Testis (tissue), 3 donors: ENCODE measurements around the gene ATXN7L1. TPM values are rescaled to one million over a fixed set of nuclear protein-coding genes. Genes with fewer than 3 reads are reported as not detected.

Experiments
- DNase-seq: peaks from one replicate; pipeline ENCODE4 v3.0.0-alpha.2; 2019
- H3K27ac ChIP-seq, 2 donors: fragments of 200-600 bp; sonication (generic); one replicate each; pipeline ENCODE4 v1.5.1; 2019
- H3K27me3 ChIP-seq: fragments of 200-600 bp; sonication (generic); one replicate; pipeline ENCODE4 v1.5.1; 2019
- H3K36me3 ChIP-seq: fragments of 200-600 bp; sonication (generic); one replicate; pipeline ENCODE4 v1.5.1; 2017; ENCODE audit warnings: low read depth; ENCODE audit errors: missing control alignments
- H3K4me1 ChIP-seq: fragments of 200-600 bp; sonication (generic); one replicate; pipeline ENCODE4 v1.5.1; 2019
- H3K4me3 ChIP-seq, 2 donors: fragments of 200-600 bp; sonication (generic); one replicate each; pipeline ENCODE4 v1.5.1; 2017 to 2019
- H3K9me3 ChIP-seq: fragments of 200-600 bp; sonication (generic); one replicate; pipeline ENCODE4 v1.5.1; 2017
- POLR2A ChIP-seq: fragments of 450-650 bp; IDR thresholded peaks from one replicate; pipeline ENCODE4 v1.6.1; 2017; ENCODE audit warnings: antibody characterized with exemption, mild to moderate bottlenecking, moderate library complexity
- WGBS, 2 donors: methylation state at CpG; one replicate each; pipeline ENCODE4 v1.1.5; 2018; 5-methylcytosine and 5-hydroxymethylcytosine counted together
- intact Hi-C: fragments of 100-400 bp; cut with DNase I; formaldehyde crosslinking; loops from one replicate; pipeline ENCODE4 v1.15.1; 2023; ENCODE audit warnings: low total_unique reads
- polyA plus RNA-seq: library from polyadenylated mRNA; stranded (reverse); fragments of 350-450 nt; fragmentation: Illumina TruSeq; extraction: RNeasy Lipid Tissue Mini Kit (QIAGEN cat#74804); gene quantifications from one replicate; pipeline ENCODE4 v1.2.3, GENCODE V29; 2014; ENCODE audit warnings: low read depth, low replicate concordance; ENCODE audit not compliant: insufficient read depth
- total RNA-seq, 2 donors: library from RNA; depleted of rRNA; stranded (reverse); fragments of >200 nt; gene quantifications; one replicate each; pipeline ENCODE4 v1.2.3, GENCODE V29; 2016
- TF ChIP-seq, protein P1 (sequence below), 3 experiments: fragments of 450-650 bp in 2 of 3; fragments of 200-600 bp in 1 of 3; sonication (generic) in 1 of 3; IDR thresholded peaks; one replicate each; pipeline ENCODE4 v1.5.1; 2016 to 2019; ENCODE audit warnings: antibody characterized with exemption in 3 of 3, mild to moderate bottlenecking in 2 of 3, moderate library complexity in 1 of 3

The ATXN7L1 gene
- total and polyA plus RNA-seq, 3 donors from 2014 or later: 35.7 to 61.7 (median 35.9) TPM

DNA sequence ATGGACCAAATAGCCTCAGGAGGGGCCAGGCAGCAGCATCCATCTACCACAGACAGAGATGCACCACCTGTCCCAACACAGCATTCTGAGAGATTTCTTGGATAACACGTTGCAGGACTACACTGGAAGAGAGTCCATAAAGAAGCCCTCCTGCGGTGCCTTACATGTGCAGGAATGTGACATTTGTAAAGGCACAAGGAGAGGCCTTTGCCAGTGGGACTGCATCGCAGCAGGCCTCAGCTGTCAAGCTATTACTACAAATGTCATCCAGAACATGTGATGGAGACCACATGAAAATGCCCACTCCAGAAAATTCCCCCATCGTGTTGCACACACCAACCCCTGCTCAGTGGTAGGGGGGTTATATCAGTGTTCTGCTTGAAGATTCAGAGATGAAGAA is 77.4 kb downstream of the ATXN7L1 start:
- H3K9me3 ChIP-seq: no peaks in the 10 kb centered on the region
- H3K27ac ChIP-seq: no peak overlapping the region
- H3K4me3 ChIP-seq: no peak overlapping the region
- intact Hi-C loops: no loop called here
- no peaks in the 10 kb centered on the region for H3K36me3 ChIP-seq
- no peak for DNase-seq
- TF ChIP-seq POLR2A: no peak
- TF ChIP-seq, protein P1, sequence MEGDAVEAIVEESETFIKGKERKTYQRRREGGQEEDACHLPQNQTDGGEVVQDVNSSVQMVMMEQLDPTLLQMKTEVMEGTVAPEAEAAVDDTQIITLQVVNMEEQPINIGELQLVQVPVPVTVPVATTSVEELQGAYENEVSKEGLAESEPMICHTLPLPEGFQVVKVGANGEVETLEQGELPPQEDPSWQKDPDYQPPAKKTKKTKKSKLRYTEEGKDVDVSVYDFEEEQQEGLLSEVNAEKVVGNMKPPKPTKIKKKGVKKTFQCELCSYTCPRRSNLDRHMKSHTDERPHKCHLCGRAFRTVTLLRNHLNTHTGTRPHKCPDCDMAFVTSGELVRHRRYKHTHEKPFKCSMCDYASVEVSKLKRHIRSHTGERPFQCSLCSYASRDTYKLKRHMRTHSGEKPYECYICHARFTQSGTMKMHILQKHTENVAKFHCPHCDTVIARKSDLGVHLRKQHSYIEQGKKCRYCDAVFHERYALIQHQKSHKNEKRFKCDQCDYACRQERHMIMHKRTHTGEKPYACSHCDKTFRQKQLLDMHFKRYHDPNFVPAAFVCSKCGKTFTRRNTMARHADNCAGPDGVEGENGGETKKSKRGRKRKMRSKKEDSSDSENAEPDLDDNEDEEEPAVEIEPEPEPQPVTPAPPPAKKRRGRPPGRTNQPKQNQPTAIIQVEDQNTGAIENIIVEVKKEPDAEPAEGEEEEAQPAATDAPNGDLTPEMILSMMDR (IDR thresholded peaks at IDR 0.05): no peak
- H3K27me3 ChIP-seq: no peaks in the 10 kb centered on the region
- H3K4me1 ChIP-seq: peaks cover 21% of the 10 kb centered on the region
- 87 to 91% methylated on average over 4 of the region's 4 CpGs for WGBS, 2 donors

DNA sequence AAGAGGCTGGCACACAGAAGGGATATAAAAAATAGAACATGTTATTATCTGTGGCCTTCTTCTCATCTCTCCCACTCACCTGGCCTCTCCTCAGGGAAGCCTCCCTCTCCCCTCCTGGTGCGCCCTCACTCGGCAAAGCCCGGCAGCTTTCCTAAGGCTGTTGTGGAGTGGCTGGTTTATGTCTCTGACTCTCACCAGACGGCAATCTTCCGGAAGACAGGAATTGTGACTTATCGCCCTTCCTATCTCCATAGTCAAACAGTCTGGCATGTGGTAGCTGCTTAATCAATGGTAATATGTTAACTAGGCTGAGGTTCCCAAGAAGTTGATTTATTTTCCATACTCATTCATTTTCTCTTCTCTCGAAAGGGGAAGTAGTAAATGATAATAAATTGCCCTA is 78.7 kb downstream of the ATXN7L1 start:
- no peaks in the 10 kb centered on the region for H3K36me3 ChIP-seq
- 77 to 88% methylated on average over 7 of the region's 7 CpGs for WGBS, 2 donors
- no peaks in the 10 kb centered on the region for H3K27me3 ChIP-seq
- DNase-seq: no peak
- H3K9me3 ChIP-seq: no peaks in the 10 kb centered on the region
- intact Hi-C loops: no loop called here
- H3K4me1 ChIP-seq: peaks cover 21% of the 10 kb centered on the region
- no peak overlapping the region for H3K4me3 ChIP-seq
- no peak overlapping the region for H3K27ac ChIP-seq
- TF ChIP-seq POLR2A: no peak
- TF ChIP-seq, protein P1 (IDR thresholded peaks at IDR 0.05): no peak

DNA sequence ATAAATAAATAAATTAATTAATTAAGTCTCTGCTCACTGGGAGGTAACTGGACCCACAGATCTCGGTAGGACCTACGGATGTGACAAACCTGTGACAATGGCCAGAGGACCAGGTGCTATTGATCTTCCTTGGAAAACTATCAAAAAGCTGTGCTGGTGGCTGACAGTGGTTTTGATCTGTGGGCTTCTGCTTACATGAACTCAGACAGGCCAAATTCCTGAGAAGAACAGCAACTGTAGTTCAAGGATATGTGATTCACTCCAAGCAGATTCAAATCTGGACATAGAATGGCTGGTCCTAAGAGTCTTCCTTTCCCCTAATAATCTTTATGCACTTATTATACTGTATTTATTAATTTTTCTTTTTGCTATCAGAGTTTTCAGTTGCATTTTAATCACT is 80.0 kb downstream of the ATXN7L1 start:
- no peak for DNase-seq
- Histone ChIP-seq H3K9me3 (no peaks in the 10 kb centered on the region), H3K27ac (no peak overlapping the region), H3K27me3 (no peaks in the 10 kb centered on the region), H3K4me1 (peaks cover 21% of the 10 kb centered on the region), H3K4me3 (no peak overlapping the region), H3K36me3 (no peaks in the 10 kb centered on the region)
- intact Hi-C loops: no loop called here
- TF ChIP-seq, protein P1 (IDR thresholded peaks at IDR 0.05): no peak
- TF ChIP-seq POLR2A: no peak
- 55 to 63% methylated on average over 2 of the region's 2 CpGs for WGBS, 2 donors

DNA sequence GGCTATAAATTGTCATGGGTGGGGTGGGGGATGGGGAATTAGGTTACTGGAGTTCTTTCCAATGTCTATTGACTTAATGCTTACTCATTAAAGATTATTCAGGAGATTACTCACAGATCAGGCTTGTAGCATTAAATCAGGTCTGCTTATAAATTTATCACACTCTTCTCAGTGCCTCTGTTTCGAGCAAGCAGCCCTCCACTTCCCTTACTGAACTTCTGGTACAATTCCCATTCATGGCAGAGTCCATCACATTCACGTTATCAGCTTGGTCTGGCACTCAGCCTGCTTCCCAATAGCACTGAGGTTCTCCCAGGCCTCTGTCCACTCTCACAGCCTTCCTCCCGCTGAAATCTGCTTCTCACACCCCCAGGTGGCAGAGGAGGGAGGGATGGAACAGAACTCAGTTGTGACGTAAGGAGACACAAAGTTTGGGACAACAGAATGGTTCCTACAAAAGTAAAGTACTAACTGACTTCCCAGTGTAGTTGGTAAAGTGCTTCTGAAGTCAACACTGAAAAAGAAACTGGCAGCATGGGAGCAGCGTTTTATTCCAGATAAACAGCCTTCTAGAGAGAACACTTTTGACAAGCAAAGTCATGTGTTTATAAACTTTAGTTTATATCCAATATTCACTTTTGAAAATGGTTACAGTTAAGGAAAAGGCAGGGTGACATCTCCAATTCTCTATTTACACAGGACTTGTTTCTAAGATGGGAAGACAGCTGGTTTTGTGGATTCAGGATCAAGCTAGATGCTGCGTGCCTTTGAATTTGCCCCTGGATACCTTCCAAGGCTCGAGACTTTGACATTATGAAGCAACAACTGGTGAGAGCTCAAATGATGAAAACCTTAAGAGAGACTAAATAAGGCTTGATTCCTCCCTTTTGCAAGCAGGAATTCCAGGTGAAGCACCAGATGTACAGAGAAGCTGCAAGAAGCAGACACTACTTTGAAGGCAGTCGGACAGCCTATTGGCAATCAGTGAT is 81.4 kb downstream of the ATXN7L1 start:
- TF ChIP-seq POLR2A: no peak
- TF ChIP-seq, protein P1 (IDR thresholded peaks at IDR 0.05): no peak
- 40 to 60% methylated on average over 7 to 8 of the region's 8 CpGs for WGBS, 2 donors
- DNase-seq: peak; percentile 76
- H3K27ac ChIP-seq: peak overlapping the region in 1 of 2 donors; percentile 56
- peaks cover 21% of the 10 kb centered on the region for H3K4me1 ChIP-seq
- H3K36me3 ChIP-seq: no peaks in the 10 kb centered on the region
- no peaks in the 10 kb centered on the region for H3K9me3 ChIP-seq
- no peak overlapping the region for H3K4me3 ChIP-seq
- intact Hi-C loops: no loop called here
- H3K27me3 ChIP-seq: no peaks in the 10 kb centered on the region
